Astrocyte of the spinal cord (primary cell): Measurements from ENCODE around the gene TTC22.
A peak's percentile ranks its signal among the peaks of the same experiment; 100 is the strongest.

Experiments used
- DNase-seq: peaks from one replicate; pipeline ENCODE4 v3.0.0; 2011; ENCODE audit warnings: low read depth, low spot score
- H3K4me3 ChIP-seq: 2 replicates; pipeline ENCODE4 v1.5.1; 2011; ENCODE audit warnings: low read depth, mild to moderate bottlenecking, low read length, moderate library complexity
- CTCF ChIP-seq: IDR thresholded peaks from 2 replicates; pipeline ENCODE4 v1.5.1; 2012; ENCODE audit warnings: low read depth, mild to moderate bottlenecking, low read length, inconsistent platforms
- in situ Hi-C: cut with HindIII; loops from 2 replicates; pipeline ENCODE4 v1.10.0; 2017; ENCODE audit warnings: low sequenced_read_pairs

TTC22 gene

GRCh38 chr1:54791880-54792522 lies 9.1 kb downstream of the TTC22 start:
- TF ChIP-seq CTCF, result peak; percentile 67
- no peak overlapping the region for H3K4me3 ChIP-seq
- in situ Hi-C loops, result no loop called here
- peak; percentile 13 for DNase-seq

- in situ Hi-C loops, result no loop called here
- H3K4me3 ChIP-seq, result no peak overlapping the region
- no peak for DNase-seq
- TF ChIP-seq CTCF, result no peak
Measured at GRCh38 chr1:54788459-54788858, 12.7 kb downstream of the TTC22 start.

- no peak overlapping the region for H3K4me3 ChIP-seq
- no peak for DNase-seq
- TF ChIP-seq CTCF, result no peak
- in situ Hi-C loops, result no loop called here
Measured at GRCh38 chr1:54787604-54788003, 13.5 kb downstream of the TTC22 start.

GRCh38 chr1:54786778-54787177 lies 14.3 kb downstream of the TTC22 start:
- TF ChIP-seq CTCF, result no peak
- in situ Hi-C loops, result no loop called here

GRCh38 chr1:54784066-54784465 lies 17.1 kb downstream of the TTC22 start:
- TF ChIP-seq CTCF, result no peak
- in situ Hi-C loops, result no loop called here
- no peak overlapping the region for H3K4me3 ChIP-seq
- DNase-seq, result no peak

More at GRCh38 chr1:54786778-54787177, 14.3 kb downstream of the TTC22 start:
- DNase-seq, result no peak
- no peak overlapping the region for H3K4me3 ChIP-seq

- H3K4me3 ChIP-seq, result no peak overlapping the region
- in situ Hi-C loops, result no loop called here
- DNase-seq, result no peak
- no peak for TF ChIP-seq CTCF
Measured at GRCh38 chr1:54782588-54782987, 18.5 kb downstream of the TTC22 start.

- TF ChIP-seq CTCF, result no peak
- no peak overlapping the region for H3K4me3 ChIP-seq
- in situ Hi-C loops, result no loop called here
- DNase-seq, result no peak
Measured at GRCh38 chr1:54782156-54782555, 19.0 kb downstream of the TTC22 start.
